Activated T-cell treated with anti-CD3 and anti-CD28 coated beads, Interleukin-2, amount 50 U/mL, for 4 hours (primary cell): ENCODE results near the gene SPPL2B. TPM values are rescaled to one million over a fixed set of nuclear protein-coding genes. Genes with fewer than 3 reads are reported as not detected.

Source experiments
- ATAC-seq, 2 donors: fragments of 200-7000 bp; cut with Tn5 transposase; one replicate each; pipeline ENCODE4 v1.10.0; 2021
- DNase-seq: peaks from one replicate; pipeline ENCODE4 v3.0.0-alpha.2; 2020
- H3K27me3 Mint-ChIP-seq: one replicate; pipeline ENCODE4 v1.8.0; 2021; ENCODE audit warnings: low read depth, mixed read lengths
- H3K36me3 Mint-ChIP-seq: one replicate; pipeline ENCODE4 v1.8.0; 2022; ENCODE audit warnings: mixed read lengths; ENCODE audit not compliant: insufficient read depth
- H3K4me1 Mint-ChIP-seq: one replicate; pipeline ENCODE4 v1.8.0; 2021; ENCODE audit warnings: low read depth, mixed read lengths
- H3K4me3 Mint-ChIP-seq: one replicate; pipeline ENCODE4 v1.8.0; 2021; ENCODE audit warnings: mild to moderate bottlenecking, moderate library complexity, mixed read lengths
- H3K9me3 Mint-ChIP-seq: one replicate; pipeline ENCODE4 v1.8.0; 2021; ENCODE audit warnings: mixed read lengths
- total RNA-seq, 3 donors: library from RNA; stranded (reverse); gene quantifications; one replicate each; pipeline ENCODE4 v1.2.1, GENCODE V29; 2021

SPPL2B gene
- total RNA-seq, 3 donors from 2014 or later, result 42.1 to 45.3 (median 42.2) TPM

GRCh38 chr19:2308114-2308556 lies 20.3 kb upstream of the SPPL2B start, which contains the start of gene LINGO3:
Gene LINGO3, minus strand, starts transcription at chr19:2308154. Its CDS starts 16,378 bp downstream, at chr19:2291776.
- H3K27me3 Mint-ChIP-seq, result peaks cover 72% of the 10 kb centered on the region
- ATAC-seq (peak; percentile 29 to 58), DNase-seq (no peak)
- H3K4me3 Mint-ChIP-seq, result peak within 1 kb of the TSS; percentile 19
- no peaks in the 10 kb centered on the region for H3K36me3 Mint-ChIP-seq
- no peaks in the 10 kb centered on the region for H3K9me3 Mint-ChIP-seq
- H3K4me1 Mint-ChIP-seq, result peaks cover 2% of the 10 kb centered on the region

- ATAC-seq (no peak), DNase-seq (no peak)
- no peaks in the 10 kb centered on the region for H3K36me3 Mint-ChIP-seq
- H3K4me3 Mint-ChIP-seq, result no peak overlapping the region
- peaks cover 2% of the 10 kb centered on the region for H3K9me3 Mint-ChIP-seq
- H3K4me1 Mint-ChIP-seq, result peaks cover 2% of the 10 kb centered on the region
- peaks cover 71% of the 10 kb centered on the region for H3K27me3 Mint-ChIP-seq
These were observed 18.6 kb upstream of the SPPL2B start for GRCh38 chr19:2309734-2310362.

- Mint-ChIP-seq H3K4me3 (no peak overlapping the region), H3K36me3 (no peaks in the 10 kb centered on the region), H3K4me1 (peaks cover 2% of the 10 kb centered on the region), H3K27me3 (peaks cover 67% of the 10 kb centered on the region), H3K9me3 (peaks cover 9% of the 10 kb centered on the region)
- DNase-seq (no peak), ATAC-seq (no peak)
These were observed 17.4 kb upstream of the SPPL2B start for GRCh38 chr19:2311093-2311492.

- peaks cover 52% of the 10 kb centered on the region for H3K27me3 Mint-ChIP-seq
- DNase-seq (no peak), ATAC-seq (no peak)
- H3K36me3 Mint-ChIP-seq, result no peaks in the 10 kb centered on the region
- no peak overlapping the region for H3K4me3 Mint-ChIP-seq
- peaks cover 9% of the 10 kb centered on the region for H3K9me3 Mint-ChIP-seq
- H3K4me1 Mint-ChIP-seq, result peaks cover 2% of the 10 kb centered on the region
These were observed 15.5 kb upstream of the SPPL2B start for GRCh38 chr19:2312820-2313501.

- no peaks in the 10 kb centered on the region for H3K36me3 Mint-ChIP-seq
- DNase-seq (no peak), ATAC-seq (no peak)
- peaks cover 33% of the 10 kb centered on the region for H3K27me3 Mint-ChIP-seq
- H3K4me3 Mint-ChIP-seq, result no peak overlapping the region
- peaks cover 9% of the 10 kb centered on the region for H3K9me3 Mint-ChIP-seq
- H3K4me1 Mint-ChIP-seq, result no peaks in the 10 kb centered on the region
These were observed 13.2 kb upstream of the SPPL2B start for GRCh38 chr19:2315121-2315817.

- H3K36me3 Mint-ChIP-seq, result no peaks in the 10 kb centered on the region
- no peak for DNase-seq
- peak in 1 of 2 donors; percentile 51 for ATAC-seq
- no peak overlapping the region for H3K4me3 Mint-ChIP-seq
- peaks cover 9% of the 10 kb centered on the region for H3K9me3 Mint-ChIP-seq
- no peaks in the 10 kb centered on the region for H3K4me1 Mint-ChIP-seq
- H3K27me3 Mint-ChIP-seq, result peaks cover 27% of the 10 kb centered on the region
These were observed 12.6 kb upstream of the SPPL2B start for GRCh38 chr19:2315818-2316353.

GRCh38 chr19:2317300-2317699 lies 11.2 kb upstream of the SPPL2B start:
- no peak for ATAC-seq
- H3K4me1 Mint-ChIP-seq, result no peaks in the 10 kb centered on the region
- DNase-seq, result no peak
- no peaks in the 10 kb centered on the region for H3K36me3 Mint-ChIP-seq
- peaks cover 23% of the 10 kb centered on the region for H3K27me3 Mint-ChIP-seq
- H3K9me3 Mint-ChIP-seq, result peaks cover 9% of the 10 kb centered on the region
- no peak overlapping the region for H3K4me3 Mint-ChIP-seq

- DNase-seq (no peak), ATAC-seq (no peak)
- Mint-ChIP-seq H3K36me3 (no peaks in the 10 kb centered on the region), H3K4me3 (no peak overlapping the region), H3K9me3 (peaks cover 9% of the 10 kb centered on the region), H3K4me1 (no peaks in the 10 kb centered on the region), H3K27me3 (peaks cover 22% of the 10 kb centered on the region)
These were observed 10.7 kb upstream of the SPPL2B start for GRCh38 chr19:2317756-2318155.

GRCh38 chr19:2318923-2319322 lies 9.6 kb upstream of the SPPL2B start:
- ATAC-seq (no peak), DNase-seq (no peak)
- Mint-ChIP-seq H3K27me3 (peaks cover 12% of the 10 kb centered on the region), H3K4me3 (no peak overlapping the region), H3K4me1 (no peaks in the 10 kb centered on the region), H3K36me3 (no peaks in the 10 kb centered on the region), H3K9me3 (peaks cover 9% of the 10 kb centered on the region)

- ATAC-seq (no peak), DNase-seq (no peak)
- H3K27me3 Mint-ChIP-seq, result peaks cover 9% of the 10 kb centered on the region
- peaks cover 9% of the 10 kb centered on the region for H3K9me3 Mint-ChIP-seq
- H3K4me3 Mint-ChIP-seq, result no peak overlapping the region
- peaks cover 3% of the 10 kb centered on the region for H3K4me1 Mint-ChIP-seq
- H3K36me3 Mint-ChIP-seq, result peaks cover 2% of the 10 kb centered on the region
These were observed 8.9 kb upstream of the SPPL2B start for GRCh38 chr19:2319551-2319950.

GRCh38 chr19:2320049-2320448 lies 8.4 kb upstream of the SPPL2B start:
- peaks cover 4% of the 10 kb centered on the region for H3K4me1 Mint-ChIP-seq
- ATAC-seq, result no peak
- peaks cover 5% of the 10 kb centered on the region for H3K9me3 Mint-ChIP-seq
- no peak for DNase-seq
- H3K4me3 Mint-ChIP-seq, result no peak overlapping the region
- peaks cover 2% of the 10 kb centered on the region for H3K36me3 Mint-ChIP-seq
- H3K27me3 Mint-ChIP-seq, result peaks cover 5% of the 10 kb centered on the region

GRCh38 chr19:2320939-2321338 lies 7.5 kb upstream of the SPPL2B start:
- H3K9me3 Mint-ChIP-seq, result no peaks in the 10 kb centered on the region
- peaks cover under 1% of the 10 kb centered on the region for H3K27me3 Mint-ChIP-seq
- peaks cover 10% of the 10 kb centered on the region for H3K36me3 Mint-ChIP-seq
- no peak for ATAC-seq
- H3K4me3 Mint-ChIP-seq, result no peak overlapping the region
- DNase-seq, result no peak
- H3K4me1 Mint-ChIP-seq, result peaks cover 12% of the 10 kb centered on the region

- peaks cover 18% of the 10 kb centered on the region for H3K4me1 Mint-ChIP-seq
- ATAC-seq, result no peak
- H3K27me3 Mint-ChIP-seq, result no peaks in the 10 kb centered on the region
- no peaks in the 10 kb centered on the region for H3K9me3 Mint-ChIP-seq
- peaks cover 11% of the 10 kb centered on the region for H3K36me3 Mint-ChIP-seq
- no peak for DNase-seq
- H3K4me3 Mint-ChIP-seq, result no peak overlapping the region
These were observed 6.8 kb upstream of the SPPL2B start for GRCh38 chr19:2321565-2322283.

GRCh38 chr19:2323707-2324106 lies 4.8 kb upstream of the SPPL2B start:
- peaks cover 31% of the 10 kb centered on the region for H3K4me1 Mint-ChIP-seq
- ATAC-seq (no peak), DNase-seq (no peak)
- H3K36me3 Mint-ChIP-seq, result peaks cover 19% of the 10 kb centered on the region
- H3K27me3 Mint-ChIP-seq, result no peaks in the 10 kb centered on the region
- no peak overlapping the region for H3K4me3 Mint-ChIP-seq
- H3K9me3 Mint-ChIP-seq, result no peaks in the 10 kb centered on the region
